ENCODE measurements around the gene CAB39L.

- TF ChIP-seq CTCF (conservative IDR thresholded peaks at IDR 0.05; ENCODE audit: low read length) (no peak), EZH2phosphoT487 (IDR thresholded peaks at IDR 0.05; ENCODE audit: borderline replicate concordance) (no peak)
Observed at GRCh38 chr13:49343731-49344130, 100.1 kb downstream of the CAB39L start.
